Osteoblast (primary cell): ENCODE data around the gene APEH. TPM values are rescaled to one million over a fixed set of nuclear protein-coding genes. Genes with fewer than 3 reads are reported as not detected.

ENCODE experiments used
- DNase-seq: peaks from one replicate; pipeline ENCODE4 v3.0.0; 2011; ENCODE audit warnings: low spot score, mixed read lengths; ENCODE audit not compliant: insufficient read length; ENCODE audit errors: missing footprints
- H2AFZ ChIP-seq: 2 replicates; pipeline ENCODE4 v1.6.0; 2011; ENCODE audit warnings: mild to moderate bottlenecking, low read length
- H3K27ac ChIP-seq: 2 replicates; pipeline ENCODE4 v1.5.1; 2011; ENCODE audit warnings: mild to moderate bottlenecking, low read depth, low read length, moderate library complexity
- H3K27me3 ChIP-seq: 2 replicates; pipeline ENCODE4 v1.6.0; 2012; ENCODE audit warnings: mild to moderate bottlenecking, control low read depth, inconsistent platforms, low read length, moderate library complexity; ENCODE audit not compliant: insufficient read depth
- H3K36me3 ChIP-seq: 2 replicates; pipeline ENCODE4 v1.5.1; 2011; ENCODE audit warnings: mild to moderate bottlenecking, low read length, control low read depth, moderate library complexity; ENCODE audit not compliant: insufficient read depth
- H3K4me1 ChIP-seq: 2 replicates; pipeline ENCODE4 v1.5.1; 2011; ENCODE audit warnings: mild to moderate bottlenecking, low read length, control low read depth, moderate library complexity; ENCODE audit not compliant: insufficient read depth
- H3K4me2 ChIP-seq: 2 replicates; pipeline ENCODE4 v1.6.0; 2011; ENCODE audit warnings: mild to moderate bottlenecking, low read length; ENCODE audit not compliant: insufficient read depth
- H3K4me3 ChIP-seq: fragments of 200-600 bp; sonication (generic); 3 replicates; pipeline ENCODE4 v1.5.1; 2012; ENCODE audit warnings: mild to moderate bottlenecking, low read length, inconsistent platforms; ENCODE audit not compliant: insufficient read depth
- H3K79me2 ChIP-seq: 2 replicates; pipeline ENCODE4 v1.6.0; 2012; ENCODE audit warnings: mild to moderate bottlenecking, low read length, control low read depth, inconsistent platforms; ENCODE audit not compliant: insufficient read depth
- H3K9me3 ChIP-seq: 2 replicates; pipeline ENCODE4 v1.5.1; 2011; ENCODE audit warnings: low read depth, low read length, control low read depth
- H4K20me1 ChIP-seq: 2 replicates; pipeline ENCODE4 v1.6.0; 2012; ENCODE audit warnings: mild to moderate bottlenecking, low read length, control low read depth; ENCODE audit not compliant: insufficient read depth
- total RNA-seq: library from RNA; depleted of rRNA; stranded (reverse); fragments of >200 nt; gene quantifications from 2 replicates; pipeline ENCODE4 v1.2.3, GENCODE V29; 2012
- TF ChIP-seq, protein P1 (sequence below): IDR thresholded peaks from 2 replicates; pipeline ENCODE4 v1.5.1; 2011; ENCODE audit warnings: mild to moderate bottlenecking, low read depth, low read length, moderate library complexity; ENCODE audit errors: extremely low read depth

APEH gene
- total RNA-seq, 1 donor, result 98.8 TPM

GRCh38 chr3:49630784-49631183 is 43.4 kb upstream of the APEH start:
- H3K27ac ChIP-seq, result no peak overlapping the region
- TF ChIP-seq, protein P1, sequence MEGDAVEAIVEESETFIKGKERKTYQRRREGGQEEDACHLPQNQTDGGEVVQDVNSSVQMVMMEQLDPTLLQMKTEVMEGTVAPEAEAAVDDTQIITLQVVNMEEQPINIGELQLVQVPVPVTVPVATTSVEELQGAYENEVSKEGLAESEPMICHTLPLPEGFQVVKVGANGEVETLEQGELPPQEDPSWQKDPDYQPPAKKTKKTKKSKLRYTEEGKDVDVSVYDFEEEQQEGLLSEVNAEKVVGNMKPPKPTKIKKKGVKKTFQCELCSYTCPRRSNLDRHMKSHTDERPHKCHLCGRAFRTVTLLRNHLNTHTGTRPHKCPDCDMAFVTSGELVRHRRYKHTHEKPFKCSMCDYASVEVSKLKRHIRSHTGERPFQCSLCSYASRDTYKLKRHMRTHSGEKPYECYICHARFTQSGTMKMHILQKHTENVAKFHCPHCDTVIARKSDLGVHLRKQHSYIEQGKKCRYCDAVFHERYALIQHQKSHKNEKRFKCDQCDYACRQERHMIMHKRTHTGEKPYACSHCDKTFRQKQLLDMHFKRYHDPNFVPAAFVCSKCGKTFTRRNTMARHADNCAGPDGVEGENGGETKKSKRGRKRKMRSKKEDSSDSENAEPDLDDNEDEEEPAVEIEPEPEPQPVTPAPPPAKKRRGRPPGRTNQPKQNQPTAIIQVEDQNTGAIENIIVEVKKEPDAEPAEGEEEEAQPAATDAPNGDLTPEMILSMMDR, result no peak
- no peaks in the 10 kb centered on the region for H3K36me3 ChIP-seq
- H4K20me1 ChIP-seq, result no peaks in the 10 kb centered on the region
- H3K9me3 ChIP-seq, result peaks cover 2% of the 10 kb centered on the region
- no peak overlapping the region for H3K4me3 ChIP-seq
- no peak overlapping the region for H3K4me2 ChIP-seq
- peaks cover 5% of the 10 kb centered on the region for H3K4me1 ChIP-seq
- no peaks in the 10 kb centered on the region for H3K79me2 ChIP-seq
- peaks cover 16% of the 10 kb centered on the region for H3K27me3 ChIP-seq
- DNase-seq, result peak; percentile 34
- H2AFZ ChIP-seq, result no peak overlapping the region

DNA sequence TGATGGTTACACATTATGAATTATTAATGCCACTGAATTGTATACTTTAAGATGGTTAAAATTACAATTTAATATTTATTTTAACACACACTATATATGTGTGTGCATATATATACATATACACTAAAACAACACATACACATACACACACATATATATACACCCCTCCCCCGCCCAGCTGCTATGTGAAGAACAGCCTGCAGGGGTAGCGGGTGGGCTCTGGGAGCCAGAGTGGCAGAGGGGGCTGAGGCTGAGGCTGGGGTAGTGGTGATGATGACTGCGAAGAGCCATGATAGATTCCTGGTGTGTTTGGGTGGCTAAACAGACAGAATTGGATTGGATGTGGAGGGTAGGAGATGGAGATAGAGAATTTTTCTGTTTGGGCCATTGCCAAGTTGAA is 39.4 kb upstream of the APEH start:
- no peak overlapping the region for H2AFZ ChIP-seq
- no peaks in the 10 kb centered on the region for H4K20me1 ChIP-seq
- no peak overlapping the region for H3K27ac ChIP-seq
- no peak overlapping the region for H3K4me2 ChIP-seq
- no peaks in the 10 kb centered on the region for H3K4me1 ChIP-seq
- no peaks in the 10 kb centered on the region for H3K79me2 ChIP-seq
- H3K36me3 ChIP-seq, result no peaks in the 10 kb centered on the region
- peaks cover 7% of the 10 kb centered on the region for H3K27me3 ChIP-seq
- H3K4me3 ChIP-seq, result no peak overlapping the region
- TF ChIP-seq, protein P1, result no peak
- DNase-seq, result no peak
- H3K9me3 ChIP-seq, result peaks cover 2% of the 10 kb centered on the region

- TF ChIP-seq, protein P1, result no peak
- Histone ChIP-seq H2AFZ (no peak overlapping the region), H3K4me3 (no peak overlapping the region), H3K4me1 (no peaks in the 10 kb centered on the region), H3K79me2 (no peaks in the 10 kb centered on the region), H3K36me3 (no peaks in the 10 kb centered on the region), H4K20me1 (no peaks in the 10 kb centered on the region), H3K9me3 (no peaks in the 10 kb centered on the region), H3K27me3 (peaks cover 7% of the 10 kb centered on the region), H3K27ac (no peak overlapping the region), H3K4me2 (no peak overlapping the region)
- DNase-seq, result peak; percentile 62
Observed at GRCh38 chr3:49636883-49637609, 37.1 kb upstream of the APEH start.

GRCh38 chr3:49638445-49638844 is 35.7 kb upstream of the APEH start:
- Histone ChIP-seq H3K27ac (no peak overlapping the region), H3K4me1 (no peaks in the 10 kb centered on the region), H3K9me3 (no peaks in the 10 kb centered on the region), H3K27me3 (peaks cover 7% of the 10 kb centered on the region), H3K36me3 (no peaks in the 10 kb centered on the region), H3K79me2 (no peaks in the 10 kb centered on the region), H3K4me2 (no peak overlapping the region), H2AFZ (no peak overlapping the region), H4K20me1 (no peaks in the 10 kb centered on the region), H3K4me3 (no peak overlapping the region)
- peak; percentile 88 for DNase-seq
- TF ChIP-seq, protein P1, result no peak
